Measurements from ENCODE around the gene TXNRD2.

TXNRD2 gene

DNA sequence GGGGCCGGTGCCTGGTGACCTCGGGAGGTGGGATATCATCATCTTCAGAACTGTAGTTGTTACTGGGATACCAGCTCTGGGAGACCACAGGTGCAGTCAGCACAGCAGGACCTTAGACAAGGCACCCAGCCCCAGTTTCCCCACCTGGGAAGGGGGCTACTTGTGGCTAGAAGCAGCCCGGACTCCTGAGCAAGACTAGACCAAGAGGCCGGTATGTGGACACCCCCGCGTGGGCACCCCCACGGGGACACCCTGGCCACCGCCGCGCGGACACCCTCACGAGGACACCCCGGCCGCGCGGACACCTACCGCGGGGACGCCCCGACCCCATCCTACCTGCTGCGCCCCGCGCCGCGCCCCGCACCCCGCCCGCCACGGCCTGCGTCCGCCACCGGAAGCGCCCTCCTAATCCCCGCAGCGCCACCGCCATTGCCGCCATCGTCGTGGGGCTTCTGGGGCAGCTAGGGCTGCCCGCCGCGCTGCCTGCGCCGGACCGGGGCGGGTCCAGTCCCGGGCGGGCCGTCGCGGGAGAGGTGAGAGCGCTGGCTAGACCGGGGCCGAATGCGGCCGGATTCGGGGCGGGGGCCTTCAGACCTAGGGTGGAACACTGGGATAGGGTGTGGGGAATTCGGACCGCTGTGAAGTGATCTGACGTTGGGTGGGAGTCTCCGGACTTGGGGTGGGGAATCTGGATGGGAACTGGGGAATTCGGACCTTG, at the start of gene TXNRD2, which contains the start of gene COMT:
TSS of gene TXNRD2 (minus strand) at position 454 of the 718 bp plus-strand sequence. CDS start at position 439, 15 bp downstream.
TSS of gene COMT (plus strand) at position 408 of the 718 bp plus-strand sequence. CDS start 20,755 bp downstream, outside the sequence.
- DNase-seq (ENCODE audit: low read depth), result peak; percentile 37

DNA sequence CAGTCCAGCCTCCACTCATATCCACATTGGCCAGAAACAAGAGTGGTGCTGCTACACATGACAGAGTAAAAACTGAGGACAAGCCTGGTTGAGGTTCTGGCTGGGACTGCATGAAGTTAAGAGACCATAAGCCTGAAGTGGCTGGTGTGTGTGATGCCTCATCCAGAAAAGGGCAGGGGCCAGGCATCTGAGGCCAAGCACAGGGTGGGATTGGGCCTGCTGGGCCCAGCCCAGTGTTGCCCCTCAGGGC, 49.7 kb upstream of the TXNRD2 start:
- DNase-seq (ENCODE audit: low read depth), result no peak

DNA sequence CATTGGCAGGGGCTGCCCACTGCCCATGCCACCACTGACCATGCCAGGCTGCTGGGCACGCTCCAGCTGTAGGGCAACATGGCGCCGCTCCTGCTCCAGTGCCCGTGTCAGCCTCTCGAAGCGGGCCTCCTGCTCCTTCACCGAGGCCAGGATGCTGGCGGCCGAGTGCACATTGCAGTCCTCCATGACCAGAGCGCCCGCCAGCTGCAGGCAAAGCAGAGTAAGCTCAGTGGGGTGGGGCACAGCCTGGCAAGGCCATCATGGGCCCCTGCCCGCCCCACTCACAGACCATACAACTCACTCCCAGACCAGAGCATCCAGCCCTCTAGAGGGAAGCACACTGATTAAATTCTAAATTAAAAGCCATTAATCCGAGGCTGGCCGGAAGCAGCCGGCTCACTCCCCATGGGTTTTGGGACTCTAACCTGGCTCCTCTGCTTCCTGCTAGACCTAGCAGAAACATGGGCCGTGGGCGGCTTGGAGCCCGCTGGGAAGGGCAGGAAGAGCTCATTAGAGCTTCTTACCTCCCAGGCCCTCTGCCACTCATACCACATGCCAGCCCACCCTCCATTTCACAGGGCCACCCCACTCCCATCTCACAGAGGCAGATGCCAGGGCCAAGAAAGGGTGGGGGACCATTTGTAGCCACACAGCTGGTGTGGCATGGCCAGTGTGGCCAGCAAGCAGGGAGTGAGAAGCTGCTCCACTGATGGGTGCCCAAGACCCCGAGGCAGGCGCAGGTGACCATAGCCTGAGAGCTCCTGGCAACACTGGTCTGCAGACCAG, 49.2 kb upstream of the TXNRD2 start:
- DNase-seq (ENCODE audit: low read depth), result no peak

GRCh38 chr22:19990188-19990587, 48.6 kb upstream of the TXNRD2 start:
- no peak for DNase-seq (ENCODE audit: low read depth)

DNA sequence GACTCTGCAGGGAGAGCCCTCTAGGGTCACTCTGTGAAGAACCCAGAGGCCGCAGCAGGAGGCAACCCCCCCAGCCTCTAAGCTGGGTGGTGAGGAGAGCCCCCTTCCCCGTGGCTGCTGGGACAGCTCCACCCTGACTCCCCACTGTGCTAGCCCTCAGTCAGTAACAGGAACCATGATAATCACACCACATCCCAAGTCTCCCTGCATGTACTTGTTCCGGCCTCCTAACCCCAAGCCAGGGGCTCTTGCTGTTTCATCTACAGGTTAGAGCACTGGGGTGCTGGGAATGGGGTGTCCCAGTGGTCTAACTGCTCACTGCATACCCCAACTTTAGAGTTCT, 48.1 kb upstream of the TXNRD2 start:
- DNase-seq (ENCODE audit: low read depth), result no peak

GRCh38 chr22:19988965-19989724, 47.5 kb upstream of the TXNRD2 start:
- DNase-seq (ENCODE audit: low read depth), result no peak

DNA sequence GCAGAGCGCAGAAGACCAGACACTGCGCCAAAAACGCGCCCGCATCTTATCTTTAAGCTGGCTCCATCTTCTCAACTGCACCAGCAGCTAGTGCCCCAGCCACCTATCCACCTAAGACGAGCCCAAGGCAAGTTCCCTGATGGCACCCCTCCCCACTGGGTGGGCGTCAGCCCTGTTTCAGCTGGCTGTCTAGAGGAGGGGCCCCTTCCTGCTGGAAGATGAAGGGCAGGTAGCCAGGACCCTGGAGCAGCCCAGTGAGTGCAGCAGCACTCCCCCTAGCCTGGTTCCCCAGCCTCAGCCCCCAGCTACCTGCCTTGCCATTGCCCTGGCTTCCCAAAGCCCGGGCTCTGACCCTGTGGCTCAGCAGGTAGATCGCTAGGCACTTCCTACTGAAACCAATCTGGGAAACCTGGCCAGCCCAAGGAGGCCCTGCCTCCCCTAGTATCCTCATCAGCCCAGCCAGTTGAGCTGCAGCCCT, 46.8 kb upstream of the TXNRD2 start:
- no peak for DNase-seq (ENCODE audit: low read depth)

DNA sequence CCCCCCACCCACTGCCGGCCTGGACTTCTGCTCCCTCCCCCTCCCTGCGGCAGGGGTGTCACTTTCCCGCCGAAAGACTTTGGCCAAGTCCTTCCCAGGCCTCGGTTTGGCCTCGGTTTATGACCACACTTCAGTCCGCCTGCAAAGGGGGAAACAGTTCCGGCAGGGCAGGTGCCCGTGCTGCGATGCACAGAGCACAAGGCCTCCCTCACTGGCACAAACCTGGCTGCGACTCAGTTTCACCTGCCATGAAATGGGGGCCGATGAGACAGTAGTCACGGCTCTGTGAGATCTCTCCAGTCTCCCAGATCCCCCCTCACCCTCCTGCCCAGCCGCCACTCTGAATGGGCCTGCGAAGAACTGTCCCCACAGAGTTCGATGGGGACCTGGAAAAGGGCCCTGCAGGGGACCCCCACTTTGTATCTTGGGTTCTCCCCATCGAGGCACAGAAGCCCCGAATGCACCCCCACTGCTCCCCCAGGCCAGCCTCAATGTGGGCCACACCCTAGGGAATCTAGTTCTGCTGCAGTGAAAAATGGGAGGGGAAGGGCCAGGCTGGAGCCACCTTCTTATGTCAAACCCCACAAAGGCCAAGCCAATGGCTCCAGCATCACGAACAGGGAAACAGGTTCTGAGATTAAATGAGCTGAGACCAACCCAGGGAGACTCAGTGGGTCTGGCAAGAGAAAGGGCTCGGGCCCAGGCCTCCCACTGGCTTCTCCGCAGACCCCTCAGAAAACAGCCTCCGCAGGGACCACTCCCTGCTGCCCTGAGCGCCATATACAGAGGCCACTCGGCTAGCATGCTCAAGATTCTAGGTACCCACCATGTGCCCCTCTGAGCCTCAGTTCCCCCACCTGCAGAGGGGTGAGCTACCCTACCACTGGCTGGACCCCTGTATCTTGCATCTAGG, 46.0 kb upstream of the TXNRD2 start:
- no peak for DNase-seq (ENCODE audit: low read depth)

- peak; percentile 25 for DNase-seq (ENCODE audit: low read depth)
Observed at GRCh38 chr22:19986410-19987341, 45.1 kb upstream of the TXNRD2 start.

DNA sequence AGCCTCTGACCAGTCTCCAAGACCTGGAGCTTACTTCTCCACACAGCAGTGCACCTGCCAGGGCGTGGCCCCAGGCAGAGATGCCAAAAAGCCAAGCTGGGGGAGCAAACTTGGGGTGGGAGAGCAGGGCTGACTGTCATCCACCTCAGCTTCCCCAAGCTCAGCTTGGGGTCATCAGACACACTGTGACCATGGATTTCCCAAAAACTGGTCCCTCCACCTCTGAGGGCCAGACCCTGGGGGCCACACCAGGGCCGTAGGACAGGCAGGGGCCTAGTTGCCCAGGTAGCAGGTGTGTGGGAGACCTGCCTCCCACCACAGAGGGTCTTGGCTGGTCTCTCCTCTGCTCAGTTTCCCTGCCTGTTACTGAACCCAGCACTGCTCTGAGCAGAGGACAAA, 44.4 kb upstream of the TXNRD2 start:
- no peak for DNase-seq (ENCODE audit: low read depth)

- no peak for DNase-seq (ENCODE audit: low read depth)
Observed at GRCh38 chr22:19984851-19985811, 43.5 kb upstream of the TXNRD2 start.

DNA sequence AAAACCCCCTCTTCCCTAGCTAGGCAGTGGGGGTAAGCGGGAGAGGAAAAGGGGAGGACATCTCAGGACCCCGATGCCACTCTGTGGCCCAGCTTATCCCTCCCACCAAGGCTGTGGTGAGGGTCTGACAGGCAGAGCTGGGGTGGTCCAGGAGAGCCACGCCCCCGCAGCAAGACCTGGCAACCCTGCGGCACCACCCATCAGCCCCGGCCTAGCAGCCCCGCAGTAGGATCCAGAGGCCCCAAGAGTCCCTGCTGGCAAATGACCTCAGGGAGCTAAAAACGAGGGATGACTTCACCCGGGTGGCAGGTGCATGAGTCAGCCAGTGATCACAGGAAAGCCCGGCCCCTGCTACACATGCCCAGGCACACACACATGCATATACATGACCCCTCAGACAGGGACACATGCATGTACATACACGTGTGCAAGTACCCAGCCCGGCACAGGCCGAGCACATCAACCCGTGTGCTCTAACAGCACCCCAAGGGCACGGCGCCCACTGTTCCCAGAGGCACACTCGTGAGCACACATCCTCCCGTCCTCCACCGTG, 42.7 kb upstream of the TXNRD2 start:
- no peak for DNase-seq (ENCODE audit: low read depth)

- no peak for DNase-seq (ENCODE audit: low read depth)
Observed at GRCh38 chr22:19983741-19984140, 42.1 kb upstream of the TXNRD2 start.

DNA sequence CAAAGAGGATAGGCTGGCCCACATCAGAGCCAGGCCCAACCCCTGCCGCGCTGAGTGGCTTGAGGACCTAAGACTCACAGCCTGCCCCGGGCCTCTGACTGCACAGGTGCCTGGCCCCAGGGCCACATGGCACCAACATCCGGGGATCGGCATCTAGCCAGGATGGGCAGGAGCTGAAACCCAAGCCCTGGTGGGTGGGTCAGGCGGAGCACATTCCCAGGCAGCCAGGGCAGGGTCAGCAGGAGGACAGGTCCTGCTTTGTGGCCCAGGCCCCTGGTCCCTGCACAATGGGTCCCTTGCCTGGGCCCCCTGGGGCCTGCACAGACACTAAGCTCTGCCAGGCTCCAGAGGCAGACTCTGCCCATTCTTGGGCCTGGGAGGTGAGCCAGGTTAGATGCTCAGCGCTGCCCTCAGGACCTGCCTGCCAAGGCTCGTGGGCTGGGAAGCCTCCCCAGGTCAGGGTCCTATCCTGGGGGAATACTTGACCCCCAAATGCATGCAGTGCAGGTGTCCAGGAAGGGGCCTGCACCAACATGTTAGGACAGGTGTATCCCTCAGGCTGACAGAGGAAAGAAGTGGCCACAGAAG, 41.5 kb upstream of the TXNRD2 start:
- DNase-seq (ENCODE audit: low read depth), result no peak

GRCh38 chr22:19981961-19982920, 40.6 kb upstream of the TXNRD2 start:
- DNase-seq (ENCODE audit: low read depth), result no peak

- no peak for DNase-seq (ENCODE audit: low read depth)
Observed at GRCh38 chr22:19981171-19981960, 39.7 kb upstream of the TXNRD2 start.

- no peak for DNase-seq (ENCODE audit: low read depth)
Observed at GRCh38 chr22:19980766-19981165, 39.1 kb upstream of the TXNRD2 start.

Measured in T-helper 22 cell (primary cell).